ENCODE data around the gene COL7A1.

- TF ChIP-seq PRRX2 (CRISPR knock-in tag; IDR thresholded peaks at IDR 0.05) (no peak), CREM (CRISPR knock-in tag; IDR thresholded peaks at IDR 0.05) (no peak), FOXJ3 (CRISPR knock-in tag; IDR thresholded peaks at IDR 0.05; ENCODE audit: borderline replicate concordance) (no peak), TCF7 (CRISPR knock-in tag; IDR thresholded peaks at IDR 0.05; ENCODE audit: low read depth) (no peak), ZNF121 (CRISPR knock-in tag; IDR thresholded peaks at IDR 0.05) (no peak)
- TF ChIP-seq, protein P1, sequence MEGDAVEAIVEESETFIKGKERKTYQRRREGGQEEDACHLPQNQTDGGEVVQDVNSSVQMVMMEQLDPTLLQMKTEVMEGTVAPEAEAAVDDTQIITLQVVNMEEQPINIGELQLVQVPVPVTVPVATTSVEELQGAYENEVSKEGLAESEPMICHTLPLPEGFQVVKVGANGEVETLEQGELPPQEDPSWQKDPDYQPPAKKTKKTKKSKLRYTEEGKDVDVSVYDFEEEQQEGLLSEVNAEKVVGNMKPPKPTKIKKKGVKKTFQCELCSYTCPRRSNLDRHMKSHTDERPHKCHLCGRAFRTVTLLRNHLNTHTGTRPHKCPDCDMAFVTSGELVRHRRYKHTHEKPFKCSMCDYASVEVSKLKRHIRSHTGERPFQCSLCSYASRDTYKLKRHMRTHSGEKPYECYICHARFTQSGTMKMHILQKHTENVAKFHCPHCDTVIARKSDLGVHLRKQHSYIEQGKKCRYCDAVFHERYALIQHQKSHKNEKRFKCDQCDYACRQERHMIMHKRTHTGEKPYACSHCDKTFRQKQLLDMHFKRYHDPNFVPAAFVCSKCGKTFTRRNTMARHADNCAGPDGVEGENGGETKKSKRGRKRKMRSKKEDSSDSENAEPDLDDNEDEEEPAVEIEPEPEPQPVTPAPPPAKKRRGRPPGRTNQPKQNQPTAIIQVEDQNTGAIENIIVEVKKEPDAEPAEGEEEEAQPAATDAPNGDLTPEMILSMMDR (IDR thresholded peaks at IDR 0.05), result no peak
- TF ChIP-seq, protein P2, sequence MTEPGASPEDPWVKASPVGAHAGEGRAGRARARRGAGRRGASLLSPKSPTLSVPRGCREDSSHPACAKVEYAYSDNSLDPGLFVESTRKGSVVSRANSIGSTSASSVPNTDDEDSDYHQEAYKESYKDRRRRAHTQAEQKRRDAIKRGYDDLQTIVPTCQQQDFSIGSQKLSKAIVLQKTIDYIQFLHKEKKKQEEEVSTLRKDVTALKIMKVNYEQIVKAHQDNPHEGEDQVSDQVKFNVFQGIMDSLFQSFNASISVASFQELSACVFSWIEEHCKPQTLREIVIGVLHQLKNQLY (CRISPR knock-in tag; IDR thresholded peaks at IDR 0.05), result no peak
Measured at GRCh38 chr3:48528048-48528447, 67.1 kb downstream of the COL7A1 start.
